ENCODE results near the gene GLIS1. TPM values are rescaled to one million over a fixed set of nuclear protein-coding genes. Genes with fewer than 3 reads are reported as not detected.

Gene GLIS1
- total RNA-seq, 1 experiment from 2014 or later = 0.28 TPM

DNA sequence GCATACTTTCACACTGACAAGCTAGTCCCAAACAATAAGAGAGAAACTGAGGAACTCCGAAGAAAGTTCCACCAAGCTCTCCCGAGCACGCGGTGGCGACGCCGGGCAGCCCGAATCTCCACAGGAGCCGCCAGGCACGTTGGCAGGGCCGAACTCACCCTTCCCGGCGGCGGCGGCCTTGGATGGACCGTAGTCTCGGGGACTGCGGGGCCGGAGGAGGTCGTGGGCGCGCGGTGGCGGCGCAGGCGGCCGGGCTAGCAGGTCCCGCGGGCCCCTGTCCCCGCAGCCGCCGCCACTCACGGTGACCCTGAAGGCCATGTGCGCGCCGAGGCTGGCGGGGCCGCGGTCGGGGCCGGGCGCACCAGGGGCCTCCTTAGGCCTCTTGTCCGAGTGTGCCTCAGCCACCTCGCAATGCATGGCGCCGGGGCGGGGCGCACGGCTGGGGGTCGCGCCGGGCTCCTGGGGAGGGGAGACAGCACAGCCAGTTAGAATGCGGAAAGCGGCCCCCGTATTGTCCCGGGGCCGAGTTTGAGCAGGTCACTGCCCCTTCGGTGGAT is 1.2 kb downstream of the GLIS1 start:
- no peaks in the 10 kb centered on the region for H3K4me1 ChIP-seq (ENCODE audit: insufficient read depth, low read length)
- peak overlapping the region; percentile 52 to 73 for H3K4me3 Mint-ChIP-seq
- no peak overlapping the region for H3T11ph ChIP-seq (ENCODE audit: low read length)
- H3K27ac Mint-ChIP-seq = no peak overlapping the region
- no CpG with 5 or more reads among the region's 58 CpGs for WGBS (ENCODE audit: extremely low coverage, insufficient read length, low lambda C conversion rate)
- H3K9me3 Mint-ChIP-seq = peaks cover 2% of the 10 kb centered on the region in 2 experiments; a peak in 3 of 5 replicates
- no peaks in the 10 kb centered on the region for H3K9me3 ChIP-seq (ENCODE audit: control insufficient read depth, low read depth, low read length)
- no peak overlapping the region for H3K18ac ChIP-seq (ENCODE audit: insufficient read length, low read depth, low read length)
- H3K79me1 ChIP-seq (ENCODE audit: insufficient read depth, low read depth, low read length, poor library complexity, severe bottlenecking) = no peaks in the 10 kb centered on the region
- H3K4me2 ChIP-seq (ENCODE audit: insufficient read depth, insufficient read length, low read length) = peak overlapping the region; percentile 57
- H3K27ac ChIP-seq (ENCODE audit: insufficient read length, low read depth, low read length) = no peak overlapping the region
- H4K5ac ChIP-seq (ENCODE audit: insufficient read length, low read depth, low read length) = no peak overlapping the region
- H3K23ac ChIP-seq (ENCODE audit: insufficient read length, low read depth, low read length) = no peak overlapping the region
- no peak overlapping the region for H2BK15ac ChIP-seq (ENCODE audit: low read depth, low read length)
- H3K27me3 Mint-ChIP-seq (ENCODE audit: low read depth) = peaks cover 92% of the 10 kb centered on the region
- no peak overlapping the region for H2BK20ac ChIP-seq (ENCODE audit: low read depth, low read length, poor library complexity, severe bottlenecking)
- H4K20me1 ChIP-seq (ENCODE audit: control insufficient read depth, insufficient read depth, insufficient read length) = no peaks in the 10 kb centered on the region
- no peak overlapping the region for H3K4ac ChIP-seq (ENCODE audit: low read depth, low read length)
- H3K56ac ChIP-seq (ENCODE audit: insufficient read length, low read depth, low read length) = no peak overlapping the region
- no peak overlapping the region for H4K91ac ChIP-seq (ENCODE audit: insufficient read length, low read depth, low read length)
- DNase-seq = peak; percentile 60
- H3K23me2 ChIP-seq (ENCODE audit: insufficient read length, low read depth, low read length, poor library complexity, severe bottlenecking) = peaks cover 11% of the 10 kb centered on the region
- H3K9ac ChIP-seq (ENCODE audit: extremely low read depth, insufficient read length, low read length) = no peak overlapping the region
- no peak overlapping the region for H2BK5ac ChIP-seq (ENCODE audit: insufficient read length, low read length)
- TF ChIP-seq, protein P1, sequence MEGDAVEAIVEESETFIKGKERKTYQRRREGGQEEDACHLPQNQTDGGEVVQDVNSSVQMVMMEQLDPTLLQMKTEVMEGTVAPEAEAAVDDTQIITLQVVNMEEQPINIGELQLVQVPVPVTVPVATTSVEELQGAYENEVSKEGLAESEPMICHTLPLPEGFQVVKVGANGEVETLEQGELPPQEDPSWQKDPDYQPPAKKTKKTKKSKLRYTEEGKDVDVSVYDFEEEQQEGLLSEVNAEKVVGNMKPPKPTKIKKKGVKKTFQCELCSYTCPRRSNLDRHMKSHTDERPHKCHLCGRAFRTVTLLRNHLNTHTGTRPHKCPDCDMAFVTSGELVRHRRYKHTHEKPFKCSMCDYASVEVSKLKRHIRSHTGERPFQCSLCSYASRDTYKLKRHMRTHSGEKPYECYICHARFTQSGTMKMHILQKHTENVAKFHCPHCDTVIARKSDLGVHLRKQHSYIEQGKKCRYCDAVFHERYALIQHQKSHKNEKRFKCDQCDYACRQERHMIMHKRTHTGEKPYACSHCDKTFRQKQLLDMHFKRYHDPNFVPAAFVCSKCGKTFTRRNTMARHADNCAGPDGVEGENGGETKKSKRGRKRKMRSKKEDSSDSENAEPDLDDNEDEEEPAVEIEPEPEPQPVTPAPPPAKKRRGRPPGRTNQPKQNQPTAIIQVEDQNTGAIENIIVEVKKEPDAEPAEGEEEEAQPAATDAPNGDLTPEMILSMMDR (conservative IDR thresholded peaks at IDR 0.05) = no peak
- no peak overlapping the region for H4K8ac ChIP-seq (replicated peaks; ENCODE audit: insufficient read length, low read depth, low read length)
- H2BK120ac ChIP-seq (ENCODE audit: low read depth, low read length, poor library complexity, severe bottlenecking) = no peak overlapping the region
- no peak overlapping the region for H2BK12ac ChIP-seq (ENCODE audit: insufficient read length, low read depth, low read length)
- no peak overlapping the region for H3K14ac ChIP-seq (ENCODE audit: insufficient read depth, low read length)
- no peaks in the 10 kb centered on the region for H3K36me3 Mint-ChIP-seq (ENCODE audit: insufficient read depth in 1 of 3, low read depth in 3 of 3)
- H3K79me2 ChIP-seq (ENCODE audit: insufficient read depth, low read length) = no peaks in the 10 kb centered on the region
- no peak overlapping the region for H2AFZ ChIP-seq (ENCODE audit: low read length)
- peaks cover 47% of the 10 kb centered on the region for H3K27me3 ChIP-seq (ENCODE audit: insufficient read depth, low read length)
- peaks cover 9 to 17% of the 10 kb centered on the region in 2 experiments for H3K4me1 Mint-ChIP-seq
- H2AK5ac ChIP-seq (ENCODE audit: insufficient read length, low read length) = no peak overlapping the region
